Stimulated activated naive B cell treated with anti-CD40 and anti-IgM and Interleukin-4, amounts not matched to agents 10 μg/mL and 1 μg/mL and 100 μg/mL, for 72 hours (primary cell): ENCODE data around the gene CALML3.
A peak's percentile ranks its signal among the peaks of the same experiment; 100 is the strongest.

Source experiments
- ATAC-seq, 2 donors: fragments of 150-1000 bp; cut with Tn5 transposase; replicated peaks; 2 replicates each; pipeline ENCODE4 v1.10.0; 2021; ENCODE audit warnings: moderate library complexity in 1 of 2
- DNase-seq: peaks from one replicate; pipeline ENCODE4 v3.0.0; 2021
- H3K27ac Mint-ChIP-seq: one replicate; pipeline ENCODE4 v1.8.0; 2022; ENCODE audit warnings: mild to moderate bottlenecking, mixed read lengths
- H3K27me3 Mint-ChIP-seq, 2 donors: one replicate each; pipeline ENCODE4 v1.8.0; 2022; ENCODE audit warnings: mixed read lengths in 2 of 2
- H3K36me3 Mint-ChIP-seq, 2 donors: one replicate each; pipeline ENCODE4 v1.8.0; 2022; ENCODE audit warnings: mixed read lengths in 2 of 2, mild to moderate bottlenecking in 1 of 2
- H3K4me1 Mint-ChIP-seq, 2 donors: one replicate each; pipeline ENCODE4 v1.8.0; 2022; ENCODE audit warnings: mixed read lengths in 2 of 2, mild to moderate bottlenecking in 1 of 2
- H3K4me3 Mint-ChIP-seq, 2 donors: one replicate each; pipeline ENCODE4 v1.8.0; 2022; ENCODE audit warnings: mild to moderate bottlenecking in 2 of 2, mixed read lengths in 2 of 2, moderate library complexity in 1 of 2
- H3K9me3 Mint-ChIP-seq, 2 donors: one replicate each; pipeline ENCODE4 v1.8.0; 2022; ENCODE audit warnings: mixed read lengths in 2 of 2, mild to moderate bottlenecking in 1 of 2

Gene CALML3

DNA sequence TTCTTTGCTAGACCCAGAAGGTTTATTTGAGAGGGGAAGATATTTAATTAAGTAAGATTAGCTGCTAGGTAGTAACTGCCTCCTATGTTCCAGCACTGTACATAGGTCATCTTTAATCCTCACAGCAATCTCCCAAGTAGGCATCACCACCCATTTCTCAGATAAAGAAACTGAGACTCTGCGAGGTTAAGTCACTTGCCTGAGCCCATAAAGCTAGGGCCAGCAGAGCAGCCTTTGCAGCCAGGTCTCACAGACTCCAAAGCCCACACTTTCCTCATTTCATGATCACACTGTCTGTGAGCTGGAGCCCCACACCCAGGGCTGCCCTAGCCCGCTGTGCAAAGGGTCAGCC, 20.6 kb downstream of the CALML3 start:
- H3K4me3 Mint-ChIP-seq: no peak overlapping the region
- H3K4me1 Mint-ChIP-seq: no peaks in the 10 kb centered on the region
- peaks cover 0 to 4% of the 10 kb centered on the region in 2 donors for H3K27me3 Mint-ChIP-seq
- no peaks in the 10 kb centered on the region for H3K36me3 Mint-ChIP-seq
- H3K9me3 Mint-ChIP-seq: peaks cover 8 to 9% of the 10 kb centered on the region in 2 donors
- ATAC-seq (no peak), DNase-seq (no peak)
- no peak overlapping the region for H3K27ac Mint-ChIP-seq

DNA sequence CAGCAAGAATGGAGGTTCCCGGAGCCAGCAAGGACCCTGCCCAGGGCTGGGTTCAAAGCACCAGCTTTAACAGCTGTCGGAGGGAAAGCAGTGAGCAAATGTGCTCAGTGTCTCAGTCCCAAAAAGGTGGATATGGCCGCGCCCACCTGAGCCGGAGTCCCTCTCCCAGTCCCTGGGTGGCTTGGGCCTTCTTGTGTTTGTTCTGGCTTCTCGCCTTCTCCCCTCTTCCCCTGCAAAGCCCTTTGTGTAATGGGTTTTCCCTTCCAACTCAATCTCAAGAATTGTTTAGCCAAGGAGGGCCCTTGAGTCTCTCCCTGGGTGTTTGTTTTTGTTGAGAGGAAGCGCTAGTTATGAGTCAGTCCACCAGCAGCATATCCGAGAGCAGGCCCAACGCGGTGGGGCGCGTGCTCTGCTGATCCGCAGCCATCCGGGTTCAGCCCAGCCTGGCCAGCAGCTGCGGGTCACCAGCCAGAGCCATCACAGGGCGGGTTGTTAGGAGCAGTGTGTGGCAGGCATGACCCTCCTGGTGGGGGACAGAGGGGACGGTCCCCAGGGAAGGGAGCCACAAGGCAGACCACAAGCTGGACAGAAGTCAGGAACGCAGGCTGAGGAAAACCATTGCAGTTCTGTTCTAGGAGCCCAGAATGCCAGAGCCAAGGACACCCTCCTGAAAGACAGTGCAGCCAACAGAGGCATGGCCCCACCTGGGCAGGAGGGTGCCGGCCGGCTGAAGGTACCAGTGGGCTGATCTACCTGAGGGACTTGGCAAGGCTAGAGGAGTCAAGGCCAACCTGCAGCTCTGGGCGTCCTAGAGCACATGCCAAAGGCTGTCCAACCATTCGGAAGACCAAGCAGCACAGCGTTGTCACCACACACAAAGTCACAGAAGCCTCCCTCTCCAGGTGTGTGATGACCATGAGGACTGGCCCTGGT, 21.3 kb downstream of the CALML3 start:
- no peak for DNase-seq
- peaks cover 0 to 4% of the 10 kb centered on the region in 2 donors for H3K27me3 Mint-ChIP-seq
- no peaks in the 10 kb centered on the region for H3K36me3 Mint-ChIP-seq
- ATAC-seq: no peak
- no peak overlapping the region for H3K27ac Mint-ChIP-seq
- peaks cover 0 to 2% of the 10 kb centered on the region in 2 donors for H3K4me1 Mint-ChIP-seq
- H3K9me3 Mint-ChIP-seq: peaks cover 6 to 8% of the 10 kb centered on the region in 2 donors
- no peak overlapping the region for H3K4me3 Mint-ChIP-seq

DNA sequence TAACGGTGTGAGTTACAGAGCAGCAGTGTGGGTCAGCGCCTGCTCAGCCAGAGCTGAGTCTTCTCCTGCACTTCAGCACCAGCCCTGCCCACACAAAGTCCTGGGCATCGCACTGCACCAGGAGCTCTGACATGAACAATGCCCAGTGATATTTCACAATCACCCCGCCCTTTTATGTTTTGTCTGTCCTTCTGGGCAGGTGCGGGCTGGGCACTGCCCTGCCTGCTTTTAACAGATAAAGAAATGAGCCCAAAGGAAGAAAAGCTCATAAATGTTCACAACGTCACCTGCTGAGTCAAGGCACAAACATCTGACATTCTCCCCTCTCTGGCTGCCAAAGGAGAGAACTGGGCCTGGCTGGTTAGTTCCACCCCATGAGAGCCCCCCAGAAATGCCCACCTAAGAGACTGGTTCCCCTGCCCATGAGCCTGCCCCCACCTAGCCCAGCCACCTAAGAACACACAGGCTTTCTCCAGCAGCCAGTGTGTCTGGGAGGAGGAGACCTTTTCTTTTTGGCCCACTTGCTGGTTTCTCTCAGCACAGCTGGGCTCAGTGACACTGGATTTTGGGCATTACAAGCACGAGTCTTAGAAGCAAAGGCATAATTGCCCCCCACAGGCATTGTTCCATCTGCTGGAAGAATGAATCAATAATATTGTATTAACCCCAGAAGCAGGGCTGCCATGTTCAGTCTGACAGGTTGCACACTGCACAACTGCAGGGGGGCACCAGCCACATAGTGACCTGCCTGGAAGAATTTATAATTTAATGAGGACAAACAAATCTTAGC, 22.3 kb downstream of the CALML3 start:
- no peaks in the 10 kb centered on the region for H3K36me3 Mint-ChIP-seq
- peaks cover 4% of the 10 kb centered on the region in 2 donors for H3K9me3 Mint-ChIP-seq
- peaks cover 4 to 13% of the 10 kb centered on the region in 2 donors for H3K4me1 Mint-ChIP-seq
- no peak overlapping the region for H3K4me3 Mint-ChIP-seq
- H3K27ac Mint-ChIP-seq: no peak overlapping the region
- ATAC-seq: no peak
- peaks cover 0 to 4% of the 10 kb centered on the region in 2 donors for H3K27me3 Mint-ChIP-seq
- no peak for DNase-seq

DNA sequence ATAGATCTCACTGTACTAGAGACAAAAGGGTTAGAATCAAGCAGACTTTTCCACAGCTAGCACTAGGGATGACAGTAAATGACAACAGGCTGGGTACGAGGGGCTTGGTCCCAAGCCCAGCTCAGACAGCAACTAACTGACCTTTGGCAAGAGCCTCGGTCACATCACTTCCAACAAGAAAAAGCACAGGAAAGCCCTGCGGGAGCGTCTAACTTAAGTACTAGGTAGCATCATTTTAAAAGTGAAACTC, 22.8 kb downstream of the CALML3 start:
- peaks cover 8 to 18% of the 10 kb centered on the region in 2 donors for H3K4me1 Mint-ChIP-seq
- peaks cover 0 to 4% of the 10 kb centered on the region in 2 donors for H3K9me3 Mint-ChIP-seq
- no peak overlapping the region for H3K27ac Mint-ChIP-seq
- no peak overlapping the region for H3K4me3 Mint-ChIP-seq
- no peaks in the 10 kb centered on the region for H3K36me3 Mint-ChIP-seq
- DNase-seq (no peak), ATAC-seq (no peak)
- peaks cover 0 to 4% of the 10 kb centered on the region in 2 donors for H3K27me3 Mint-ChIP-seq

DNA sequence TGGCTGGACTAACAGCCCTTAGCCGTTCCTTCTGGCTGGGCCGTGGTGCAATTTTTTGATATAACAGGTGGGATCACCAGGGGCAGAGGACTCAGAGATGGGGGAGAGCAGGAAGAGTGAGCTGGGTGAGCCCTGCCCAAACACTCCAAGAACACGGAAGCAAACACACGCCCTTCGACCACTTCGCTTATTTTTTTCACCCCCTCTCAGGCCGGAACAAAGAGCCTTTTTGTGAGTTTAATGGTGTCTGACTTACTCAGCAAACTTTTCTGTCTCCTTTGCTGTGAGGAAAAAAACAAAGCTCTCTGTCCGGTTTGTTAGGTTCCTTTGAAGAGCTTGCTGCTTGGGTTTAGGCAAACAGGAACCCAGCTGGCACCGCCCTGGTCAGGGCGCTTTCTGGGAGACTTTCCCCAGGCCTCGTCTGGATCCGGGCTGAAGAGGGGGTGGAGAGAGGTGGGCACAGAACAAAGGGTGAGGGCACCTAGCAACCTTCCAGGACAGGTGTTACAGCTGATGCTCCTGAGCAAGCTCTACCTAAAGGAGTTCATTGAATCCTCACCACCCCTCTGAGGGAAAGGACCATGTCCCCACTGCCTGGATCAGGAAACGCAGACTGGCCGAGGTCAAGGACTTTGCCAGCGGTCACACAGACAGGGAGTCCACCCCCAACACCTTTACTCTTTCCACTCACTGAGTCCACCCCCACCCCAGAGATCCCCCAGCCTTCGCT, 23.3 kb downstream of the CALML3 start:
- ATAC-seq: no peak
- H3K27ac Mint-ChIP-seq: no peak overlapping the region
- H3K9me3 Mint-ChIP-seq: peaks cover 0 to 4% of the 10 kb centered on the region in 2 donors
- H3K4me3 Mint-ChIP-seq: no peak overlapping the region
- H3K36me3 Mint-ChIP-seq: no peaks in the 10 kb centered on the region
- H3K4me1 Mint-ChIP-seq: peaks cover 10 to 20% of the 10 kb centered on the region in 2 donors
- no peak for DNase-seq
- peaks cover 3 to 5% of the 10 kb centered on the region in 2 donors for H3K27me3 Mint-ChIP-seq

GRCh38 chr10:5549462-5550249, 24.9 kb downstream of the CALML3 start:
- Mint-ChIP-seq H3K4me3 (no peak overlapping the region), H3K27me3 (peaks cover 8 to 11% of the 10 kb centered on the region in 2 donors), H3K27ac (no peak overlapping the region), H3K9me3 (no peaks in the 10 kb centered on the region), H3K4me1 (peaks cover 10 to 20% of the 10 kb centered on the region in 2 donors), H3K36me3 (no peaks in the 10 kb centered on the region)
- no peak for ATAC-seq
- DNase-seq: no peak

GRCh38 chr10:5550250-5550545, 25.4 kb downstream of the CALML3 start:
- Mint-ChIP-seq H3K36me3 (no peaks in the 10 kb centered on the region), H3K4me1 (peaks cover 10 to 20% of the 10 kb centered on the region in 2 donors), H3K4me3 (no peak overlapping the region), H3K27ac (no peak overlapping the region), H3K27me3 (peaks cover 8 to 13% of the 10 kb centered on the region in 2 donors), H3K9me3 (no peaks in the 10 kb centered on the region)
- ATAC-seq (no peak), DNase-seq (no peak)

DNA sequence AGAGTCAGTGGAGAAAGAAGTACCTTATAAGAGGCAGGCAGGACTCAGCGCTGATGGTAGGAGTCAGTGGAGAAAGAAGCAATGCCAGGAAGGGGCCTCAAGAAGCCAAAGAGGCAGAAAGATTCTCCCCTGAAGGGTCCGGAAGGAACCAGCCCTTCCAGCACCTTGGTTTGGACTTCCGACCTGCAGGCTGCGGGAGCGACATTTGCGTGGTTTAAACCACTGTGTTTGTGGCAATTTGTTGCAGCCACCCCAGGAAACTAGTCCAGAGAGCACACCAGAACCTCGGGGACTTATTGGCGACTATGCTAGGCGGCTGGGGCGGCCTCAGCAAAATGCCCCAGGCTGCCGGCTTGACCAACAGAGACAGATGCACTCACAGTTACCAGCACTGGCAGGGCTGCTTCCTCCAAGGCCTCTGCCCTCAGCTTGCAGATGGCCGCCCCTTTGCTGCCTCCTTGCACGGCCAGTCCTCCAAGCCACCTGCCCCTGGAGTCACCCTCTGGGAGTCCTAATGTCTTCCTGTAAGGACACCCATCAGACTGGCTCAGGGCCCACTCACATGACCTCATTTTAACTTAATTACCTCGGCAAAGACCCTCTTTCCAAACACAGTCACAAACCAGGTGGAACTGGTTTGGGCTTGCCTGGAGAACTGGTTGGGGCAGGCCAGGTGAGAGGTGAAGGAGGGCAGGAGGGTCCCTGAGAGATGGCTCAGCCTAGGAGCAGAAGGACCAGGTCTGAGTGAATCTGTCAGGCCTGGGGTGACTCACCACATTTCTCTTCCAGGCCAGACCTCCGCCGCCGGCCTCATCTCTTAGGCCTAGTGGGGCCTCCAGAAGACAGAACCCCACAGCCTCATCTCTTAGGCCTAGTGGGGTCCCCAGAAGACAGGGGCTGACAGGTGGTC, 26.1 kb downstream of the CALML3 start:
- Mint-ChIP-seq H3K4me3 (no peak overlapping the region), H3K4me1 (peaks cover 10 to 20% of the 10 kb centered on the region in 2 donors), H3K9me3 (no peaks in the 10 kb centered on the region), H3K36me3 (no peaks in the 10 kb centered on the region), H3K27me3 (peaks cover 8 to 13% of the 10 kb centered on the region in 2 donors), H3K27ac (no peak overlapping the region)
- no peak for ATAC-seq
- DNase-seq: no peak

GRCh38 chr10:5551531-5552375, 27.0 kb downstream of the CALML3 start:
- Mint-ChIP-seq H3K27me3 (peaks cover 8 to 10% of the 10 kb centered on the region in 2 donors), H3K9me3 (no peaks in the 10 kb centered on the region), H3K27ac (no peak overlapping the region), H3K4me3 (no peak overlapping the region), H3K4me1 (peaks cover 10 to 20% of the 10 kb centered on the region in 2 donors), H3K36me3 (no peaks in the 10 kb centered on the region)
- peak; percentile 73 to 83 for ATAC-seq
- peak; percentile 42 for DNase-seq

- Mint-ChIP-seq H3K27ac (no peak overlapping the region), H3K27me3 (peaks cover 8 to 9% of the 10 kb centered on the region in 2 donors), H3K4me3 (no peak overlapping the region), H3K4me1 (peaks cover 10 to 20% of the 10 kb centered on the region in 2 donors), H3K9me3 (no peaks in the 10 kb centered on the region), H3K36me3 (no peaks in the 10 kb centered on the region)
- ATAC-seq (no peak), DNase-seq (no peak)
These were observed 27.9 kb downstream of the CALML3 start for GRCh38 chr10:5552376-5553321.

DNA sequence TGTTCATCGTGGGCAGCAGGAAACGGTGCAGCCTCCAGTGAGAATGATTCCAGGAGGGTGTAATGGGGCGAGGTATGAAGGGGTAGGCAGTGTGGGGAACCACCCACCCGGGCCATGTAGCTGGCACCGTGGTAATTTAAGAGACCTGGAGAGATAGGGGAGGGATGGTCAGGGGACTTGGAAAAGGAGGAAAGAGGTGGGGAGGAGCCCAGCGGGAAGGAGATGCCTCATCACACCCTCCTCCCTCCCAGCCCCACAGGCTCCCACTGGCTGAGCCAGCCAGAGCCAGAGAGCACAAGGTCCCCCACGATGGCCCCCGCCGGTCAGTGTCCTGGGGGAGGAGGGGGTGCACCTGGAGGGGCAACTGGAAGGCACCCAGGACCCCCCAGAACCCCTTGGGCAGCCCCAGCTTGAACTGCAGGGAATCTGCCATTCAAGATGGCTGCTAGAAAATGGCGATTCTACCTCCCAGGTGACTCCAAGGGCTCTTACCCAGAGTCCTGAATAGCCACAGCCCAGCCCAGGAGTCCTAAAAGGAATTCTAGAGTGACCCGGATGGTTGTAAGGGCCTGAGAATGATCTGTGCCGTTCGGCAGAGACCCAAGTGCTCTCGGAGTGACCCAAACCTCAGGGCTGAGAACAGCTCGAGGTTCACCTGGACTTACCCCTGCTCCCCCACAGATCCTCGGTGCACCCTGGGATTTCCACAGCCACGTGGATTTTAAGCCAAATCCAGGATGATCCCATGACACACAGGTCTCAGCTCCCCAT, 28.8 kb downstream of the CALML3 start:
- Mint-ChIP-seq H3K9me3 (no peaks in the 10 kb centered on the region), H3K27ac (no peak overlapping the region), H3K4me3 (no peak overlapping the region), H3K27me3 (peaks cover 8 to 9% of the 10 kb centered on the region in 2 donors), H3K36me3 (no peaks in the 10 kb centered on the region), H3K4me1 (peaks cover 10 to 20% of the 10 kb centered on the region in 2 donors)
- DNase-seq (no peak), ATAC-seq (no peak)
